Sigmoid colon (tissue), 3 donors: ENCODE measurements around the gene KIAA0040.

Source experiments
- POLR2A ChIP-seq, 2 donors: fragments of 450-650 bp; IDR thresholded peaks; one replicate each; pipeline ENCODE4 v1.6.1; 2016; ENCODE audit warnings: antibody characterized with exemption in 2 of 2, mild to moderate bottlenecking in 2 of 2, moderate library complexity in 2 of 2
- TF ChIP-seq, protein P1 (sequence below), 4 experiments: fragments of 450-650 bp in 3 of 4; fragments of 200-600 bp in 1 of 4; IDR thresholded peaks; one replicate each; pipeline ENCODE4 v1.5.1; 2016 to 2019; ENCODE audit warnings: antibody characterized with exemption in 4 of 4, mild to moderate bottlenecking in 3 of 4, moderate library complexity in 2 of 4

DNA sequence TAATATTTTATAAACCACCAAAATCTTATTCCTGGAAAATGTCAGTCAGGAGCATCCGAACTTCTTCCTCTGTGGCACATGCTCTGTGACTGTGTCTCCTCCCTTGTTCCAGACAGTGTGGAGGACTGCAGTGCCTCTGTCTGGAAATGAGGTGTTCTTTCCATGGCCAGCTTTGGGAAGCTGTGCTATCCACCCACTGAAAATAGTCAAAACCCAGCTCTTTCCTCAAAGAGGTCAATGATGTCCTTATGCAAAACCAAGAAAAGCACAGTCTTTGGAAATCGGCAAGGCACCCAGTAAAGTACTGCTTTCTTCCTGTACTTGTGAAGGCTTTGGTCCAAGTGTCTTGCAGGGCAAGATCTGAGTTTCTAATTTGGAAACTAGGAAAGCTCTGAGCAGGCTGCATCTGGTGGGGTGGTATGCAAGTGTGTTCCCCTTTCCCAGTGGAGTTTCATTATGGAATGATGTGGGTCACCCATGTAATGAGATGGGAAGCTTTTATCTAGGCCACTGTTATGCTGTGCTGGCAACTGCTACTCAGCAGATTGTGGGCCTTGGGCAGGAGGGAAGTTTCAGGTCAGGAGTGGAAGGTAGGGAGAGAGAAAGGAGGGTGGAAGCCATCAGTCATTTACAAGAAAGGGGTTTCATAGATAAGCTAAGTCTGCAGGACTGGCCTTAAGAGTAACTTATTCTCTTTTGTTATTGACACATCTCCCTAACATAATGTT is 6.0 kb downstream of the KIAA0040 start:
- TF ChIP-seq, protein P1, sequence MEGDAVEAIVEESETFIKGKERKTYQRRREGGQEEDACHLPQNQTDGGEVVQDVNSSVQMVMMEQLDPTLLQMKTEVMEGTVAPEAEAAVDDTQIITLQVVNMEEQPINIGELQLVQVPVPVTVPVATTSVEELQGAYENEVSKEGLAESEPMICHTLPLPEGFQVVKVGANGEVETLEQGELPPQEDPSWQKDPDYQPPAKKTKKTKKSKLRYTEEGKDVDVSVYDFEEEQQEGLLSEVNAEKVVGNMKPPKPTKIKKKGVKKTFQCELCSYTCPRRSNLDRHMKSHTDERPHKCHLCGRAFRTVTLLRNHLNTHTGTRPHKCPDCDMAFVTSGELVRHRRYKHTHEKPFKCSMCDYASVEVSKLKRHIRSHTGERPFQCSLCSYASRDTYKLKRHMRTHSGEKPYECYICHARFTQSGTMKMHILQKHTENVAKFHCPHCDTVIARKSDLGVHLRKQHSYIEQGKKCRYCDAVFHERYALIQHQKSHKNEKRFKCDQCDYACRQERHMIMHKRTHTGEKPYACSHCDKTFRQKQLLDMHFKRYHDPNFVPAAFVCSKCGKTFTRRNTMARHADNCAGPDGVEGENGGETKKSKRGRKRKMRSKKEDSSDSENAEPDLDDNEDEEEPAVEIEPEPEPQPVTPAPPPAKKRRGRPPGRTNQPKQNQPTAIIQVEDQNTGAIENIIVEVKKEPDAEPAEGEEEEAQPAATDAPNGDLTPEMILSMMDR (IDR thresholded peaks at IDR 0.05): no peak
- TF ChIP-seq POLR2A (IDR thresholded peaks at IDR 0.05): no peak
